HCT116 (cell line): ENCODE data around the gene CSGALNACT2. TPM values are rescaled to one million over a fixed set of nuclear protein-coding genes. Genes with fewer than 3 reads are reported as not detected.

ENCODE experiments used
- ATAC-seq: fragments of 200-7000 bp; cut with Tn5 transposase; 2 replicates; pipeline ENCODE4 v1.9.1; 2020; ENCODE audit warnings: mild to moderate bottlenecking, moderate library complexity
- BruUV-seq: library from RNA; stranded (reverse); fragments of 400-500 nt; replicated peaks from 2 replicates; lab custom pipeline; 2021; lab: Mats Ljungman, UMichigan
- CTCF ChIA-PET: fragments of 300-600 bp; sonication (Branson Sonifier 250); formaldehyde crosslinking; loops from one replicate; lab custom pipeline; 2021; ENCODE audit warnings: antibody characterized with exemption; lab: Charles Lee
- POLR2A ChIA-PET: fragments of 300-600, 350-600 bp; sonication (Branson Sonifier 250); formaldehyde crosslinking; loops from one replicate; lab custom pipeline; 2021; ENCODE audit warnings: antibody characterized with exemption; lab: Charles Lee
- RAD21 ChIA-PET, 2 experiments: fragments of 300-600 bp; sonication (Branson Sonifier 250); formaldehyde crosslinking; loops; one replicate each; lab custom pipeline; 2023; ENCODE audit warnings: low total read pairs in 2 of 2; ENCODE audit not compliant: uncharacterized antibody in 2 of 2, unreplicated experiment in 2 of 2, low non-redundant PET in 1 of 2; lab: Charles Lee
- DNase-seq: peaks from one replicate; pipeline ENCODE4 v3.0.0-alpha.2; 2010; ENCODE audit warnings: low read depth, low spot score
- H2AFZ ChIP-seq: fragments of 200-600 bp; shearing (Covaris generic), sonication (generic); 2 replicates; pipeline ENCODE4 v1.6.1; 2017; ENCODE audit warnings: low read depth, mixed run types, mixed read lengths, antibody characterized with exemption, low read length; ENCODE audit not compliant: poor library complexity, severe bottlenecking
- H3K27ac ChIP-seq: 2 replicates; pipeline ENCODE4 v1.5.1; 2012; ENCODE audit warnings: low read depth, low read length
- H3K27me3 ChIP-seq: fragments of 200-600 bp; sonication (generic); 2 replicates; pipeline ENCODE4 v1.6.1; 2016; ENCODE audit warnings: mixed run types, low read length, mixed read lengths; ENCODE audit not compliant: insufficient read depth
- H3K36me3 ChIP-seq, 2 experiments: fragments of 200-500 bp in 1 of 2; fragments of 200-600 bp in 1 of 2; sonication (Bioruptor generic) in 1 of 2; sonication (generic) in 1 of 2; 2 replicates each; pipeline versions ENCODE4 v1.5.1 to v1.6.1; 2014 to 2016; ENCODE audit warnings: low read length in 2 of 2, inconsistent platforms in 1 of 2, mixed read lengths in 1 of 2, mixed run types in 1 of 2; ENCODE audit not compliant: insufficient read depth in 2 of 2, control insufficient read depth in 1 of 2
- H3K4me1 ChIP-seq, 2 experiments: fragments of 200-600 bp in 1 of 2; sonication (generic) in 1 of 2; 2 replicates each; pipeline versions ENCODE4 v1.5.1 to v1.6.1; 2012 to 2017; ENCODE audit warnings: low read length in 2 of 2, inconsistent platforms in 1 of 2, mild to moderate bottlenecking in 1 of 2, mixed read lengths in 1 of 2, mixed run types in 1 of 2, moderate library complexity in 1 of 2; ENCODE audit not compliant: insufficient read depth in 2 of 2, control insufficient read depth in 1 of 2
- H3K4me2 ChIP-seq: fragments of 200-600 bp; sonication (generic); 2 replicates; pipeline ENCODE4 v1.6.1; 2017; ENCODE audit warnings: mixed run types, low read length, mixed read lengths
- H3K4me3 ChIP-seq, 2 experiments: fragments of 200-600 bp in 1 of 2; sonication (generic) in 1 of 2; replicated peaks in 1 of 2; 2 replicates each; pipeline ENCODE4 v1.5.1; 2011 to 2016; ENCODE audit warnings: low read length in 2 of 2, control low read depth in 1 of 2, low read depth in 1 of 2, mild to moderate bottlenecking in 1 of 2, mixed read lengths in 1 of 2, mixed run types in 1 of 2
- H3K79me2 ChIP-seq: fragments of 200-600 bp; sonication (generic); 2 replicates; pipeline ENCODE4 v1.6.1; 2017; ENCODE audit warnings: mild to moderate bottlenecking, mixed run types, low read length, moderate library complexity, mixed read lengths; ENCODE audit not compliant: insufficient read depth
- H3K9ac ChIP-seq: fragments of 200-600 bp; sonication (generic); 2 replicates; pipeline ENCODE4 v1.6.1; 2016; ENCODE audit warnings: low read length, mixed read lengths
- H3K9me2 ChIP-seq: fragments of 200-600 bp; sonication (generic), shearing (Covaris generic); 2 replicates; pipeline ENCODE4 v1.6.1; 2017; ENCODE audit warnings: mixed run types, mild to moderate bottlenecking, moderate library complexity; ENCODE audit not compliant: insufficient read depth
- H3K9me3 ChIP-seq, 2 experiments: fragments of 200-500 bp in 1 of 2; fragments of 200-600 bp in 1 of 2; sonication (Bioruptor generic) in 1 of 2; sonication (generic) in 1 of 2; 2 replicates each; pipeline ENCODE4 v1.6.1; 2014 to 2017; ENCODE audit warnings: low read length in 2 of 2, mixed read lengths in 2 of 2, inconsistent platforms in 1 of 2, low read depth in 1 of 2, mild to moderate bottlenecking in 1 of 2, mixed run types in 1 of 2, moderate library complexity in 1 of 2; ENCODE audit not compliant: control insufficient read depth in 1 of 2, insufficient read depth in 1 of 2
- H4K20me1 ChIP-seq: fragments of 200-600 bp; sonication (generic), shearing (Covaris generic); 2 replicates; pipeline ENCODE4 v1.6.1; 2017; ENCODE audit warnings: mixed run types, mild to moderate bottlenecking, moderate library complexity; ENCODE audit not compliant: insufficient read depth
- EZH2 ChIP-seq: fragments of 200-600 bp; sonication (generic); IDR thresholded peaks from 2 replicates; pipeline ENCODE4 v1.6.1; 2017; ENCODE audit warnings: antibody characterized with exemption, mixed run types
- FOSL1 ChIP-seq: IDR thresholded peaks from 2 replicates; pipeline ENCODE4 v1.6.1; 2012; ENCODE audit warnings: low read depth
- POLR2A ChIP-seq: IDR thresholded peaks from 2 replicates; pipeline ENCODE4 v1.7.0; 2011; ENCODE audit warnings: borderline replicate concordance; ENCODE audit not compliant: insufficient read depth, insufficient read length; ENCODE audit errors: extremely low read depth
- POLR2AphosphoS5 ChIP-seq: IDR thresholded peaks from 2 replicates; pipeline ENCODE4 v1.6.1; 2011; ENCODE audit warnings: mild to moderate bottlenecking, low read depth, low read length, moderate library complexity
- SIN3A ChIP-seq: IDR thresholded peaks from 2 replicates; pipeline ENCODE4 v1.6.1; 2012; ENCODE audit warnings: low read depth
- SP1 ChIP-seq: IDR thresholded peaks from 2 replicates; pipeline ENCODE4 v1.6.1; 2012; ENCODE audit warnings: low read depth
- SRF ChIP-seq: IDR thresholded peaks from 2 replicates; pipeline ENCODE4 v1.6.1; 2012; ENCODE audit warnings: low read depth
- TCF7L2 ChIP-seq: IDR thresholded peaks from 2 replicates; pipeline ENCODE4 v1.7.0; 2011; ENCODE audit warnings: borderline replicate concordance, inconsistent platforms; ENCODE audit not compliant: insufficient read depth, insufficient read length; ENCODE audit errors: extremely low read depth
- YY1 ChIP-seq: IDR thresholded peaks from 2 replicates; pipeline ENCODE4 v1.6.1; 2011; ENCODE audit warnings: low read length, low read depth, moderate library complexity, mild to moderate bottlenecking; ENCODE audit not compliant: insufficient replicate concordance; ENCODE audit errors: extremely low read depth
- ZFX ChIP-seq: fragments of 450-650 bp; IDR thresholded peaks from 2 replicates; pipeline ENCODE4 v1.6.1; 2017
- ZNF274 ChIP-seq: fragments of 200-500 bp; sonication (Bioruptor generic); IDR thresholded peaks from 2 replicates; pipeline ENCODE4 v1.6.1; 2014; ENCODE audit warnings: mild to moderate bottlenecking, low read depth, low read length, inconsistent platforms
- intact Hi-C: fragments of 100-400 bp; cut with micrococcal nuclease; formaldehyde crosslinking; loops from 2 replicates; pipeline ENCODE4 v1.10.0; 2022
- total RNA-seq: library from RNA; stranded (reverse); gene quantifications from one replicate; pipeline ENCODE4 v1.2.1, GENCODE V29; 2021; ENCODE audit not compliant: unreplicated experiment
- TF ChIP-seq, protein P1 (sequence below), 3 experiments: fragments of 200-600 bp in 1 of 3; sonication (generic) in 1 of 3; IDR thresholded peaks in 2 of 3; conservative IDR thresholded peaks in 1 of 3; 2 replicates each; pipeline ENCODE4 v1.5.1; 2012 to 2017; ENCODE audit warnings: low read depth in 2 of 3, low read length in 2 of 3, antibody characterized with exemption in 1 of 3, borderline replicate concordance in 1 of 3, control low read depth in 1 of 3, mild to moderate bottlenecking in 1 of 3, mixed read lengths in 1 of 3, mixed run types in 1 of 3, moderate library complexity in 1 of 3; ENCODE audit not compliant: insufficient read depth in 1 of 3
- TF ChIP-seq, protein P2 (sequence below): IDR thresholded peaks from 2 replicates; pipeline ENCODE4 v1.6.1; 2012; ENCODE audit warnings: low read depth
- TF ChIP-seq, protein P3 (sequence below): IDR thresholded peaks from 2 replicates; pipeline ENCODE4 v1.6.1; 2012

CSGALNACT2 gene
- total RNA-seq, 1 experiment from 2014 or later = 9.9 TPM

DNA sequence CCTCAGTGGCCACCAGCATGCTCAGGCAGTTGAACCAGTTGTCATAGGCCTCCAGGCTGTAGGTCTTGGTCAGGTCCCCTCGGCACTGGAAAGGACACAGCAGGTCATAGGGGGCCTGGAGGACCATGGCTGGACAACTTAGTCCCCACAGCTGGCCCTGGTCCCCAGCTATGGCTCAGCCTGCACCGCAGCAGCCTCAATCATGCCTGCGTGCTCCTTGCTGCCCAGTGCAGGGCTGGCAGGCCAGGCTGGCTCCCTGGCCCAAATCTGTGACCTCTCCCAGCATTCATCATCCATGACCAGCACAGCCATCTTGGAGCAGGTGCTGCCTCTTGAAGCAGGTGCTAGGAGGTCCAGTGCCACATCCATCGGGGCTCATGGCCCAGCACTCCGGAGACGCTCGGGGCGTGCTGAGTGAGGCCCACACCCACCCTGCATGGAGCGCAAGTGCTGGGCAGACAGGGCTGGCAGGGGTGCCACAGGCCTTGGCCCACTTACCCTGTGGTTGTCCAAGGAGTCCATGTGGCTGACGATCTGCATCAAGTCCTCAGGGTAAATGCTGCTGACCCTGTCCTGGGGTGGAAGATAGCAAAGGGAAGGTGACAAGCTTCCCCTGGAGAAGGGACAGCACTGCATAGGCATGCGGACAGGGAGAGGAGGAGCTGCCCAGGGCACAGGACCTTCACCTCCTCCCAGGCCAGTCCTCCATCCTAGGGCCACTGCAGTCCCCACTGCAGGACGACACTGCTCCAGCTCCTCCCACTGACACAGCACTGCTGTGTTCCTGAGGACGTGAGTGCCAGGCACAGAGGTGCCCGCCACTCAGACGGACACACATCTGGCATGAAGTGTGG, 61.7 kb downstream of the CSGALNACT2 start:
- no peaks in the 10 kb centered on the region for H3K9me2 ChIP-seq
- intact Hi-C loops = loop anchor here (10.0 kb wide), 2 partner anchors 55 to 335 kb away; no protein-coding TSS in a partner anchor
- no peak for TF ChIP-seq YY1
- TF ChIP-seq FOSL1 = no peak
- no peak for TF ChIP-seq EZH2
- TF ChIP-seq, protein P1, sequence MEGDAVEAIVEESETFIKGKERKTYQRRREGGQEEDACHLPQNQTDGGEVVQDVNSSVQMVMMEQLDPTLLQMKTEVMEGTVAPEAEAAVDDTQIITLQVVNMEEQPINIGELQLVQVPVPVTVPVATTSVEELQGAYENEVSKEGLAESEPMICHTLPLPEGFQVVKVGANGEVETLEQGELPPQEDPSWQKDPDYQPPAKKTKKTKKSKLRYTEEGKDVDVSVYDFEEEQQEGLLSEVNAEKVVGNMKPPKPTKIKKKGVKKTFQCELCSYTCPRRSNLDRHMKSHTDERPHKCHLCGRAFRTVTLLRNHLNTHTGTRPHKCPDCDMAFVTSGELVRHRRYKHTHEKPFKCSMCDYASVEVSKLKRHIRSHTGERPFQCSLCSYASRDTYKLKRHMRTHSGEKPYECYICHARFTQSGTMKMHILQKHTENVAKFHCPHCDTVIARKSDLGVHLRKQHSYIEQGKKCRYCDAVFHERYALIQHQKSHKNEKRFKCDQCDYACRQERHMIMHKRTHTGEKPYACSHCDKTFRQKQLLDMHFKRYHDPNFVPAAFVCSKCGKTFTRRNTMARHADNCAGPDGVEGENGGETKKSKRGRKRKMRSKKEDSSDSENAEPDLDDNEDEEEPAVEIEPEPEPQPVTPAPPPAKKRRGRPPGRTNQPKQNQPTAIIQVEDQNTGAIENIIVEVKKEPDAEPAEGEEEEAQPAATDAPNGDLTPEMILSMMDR (IDR thresholded peaks at IDR 0.05 in 2 of 3, conservative IDR thresholded peaks at IDR 0.05 in 1 of 3; ENCODE audit: borderline replicate concordance in 1 of 3, insufficient read depth in 1 of 3, low read depth in 2 of 3, low read length in 2 of 3) = no peak
- TF ChIP-seq TCF7L2 = no peak
- no peak for TF ChIP-seq ZNF274
- TF ChIP-seq ZFX = no peak
- TF ChIP-seq SP1 = no peak
- no peak for TF ChIP-seq POLR2A
- no peak for TF ChIP-seq SRF
- TF ChIP-seq SIN3A = no peak
- TF ChIP-seq POLR2AphosphoS5 = no peak
- TF ChIP-seq, protein P2, sequence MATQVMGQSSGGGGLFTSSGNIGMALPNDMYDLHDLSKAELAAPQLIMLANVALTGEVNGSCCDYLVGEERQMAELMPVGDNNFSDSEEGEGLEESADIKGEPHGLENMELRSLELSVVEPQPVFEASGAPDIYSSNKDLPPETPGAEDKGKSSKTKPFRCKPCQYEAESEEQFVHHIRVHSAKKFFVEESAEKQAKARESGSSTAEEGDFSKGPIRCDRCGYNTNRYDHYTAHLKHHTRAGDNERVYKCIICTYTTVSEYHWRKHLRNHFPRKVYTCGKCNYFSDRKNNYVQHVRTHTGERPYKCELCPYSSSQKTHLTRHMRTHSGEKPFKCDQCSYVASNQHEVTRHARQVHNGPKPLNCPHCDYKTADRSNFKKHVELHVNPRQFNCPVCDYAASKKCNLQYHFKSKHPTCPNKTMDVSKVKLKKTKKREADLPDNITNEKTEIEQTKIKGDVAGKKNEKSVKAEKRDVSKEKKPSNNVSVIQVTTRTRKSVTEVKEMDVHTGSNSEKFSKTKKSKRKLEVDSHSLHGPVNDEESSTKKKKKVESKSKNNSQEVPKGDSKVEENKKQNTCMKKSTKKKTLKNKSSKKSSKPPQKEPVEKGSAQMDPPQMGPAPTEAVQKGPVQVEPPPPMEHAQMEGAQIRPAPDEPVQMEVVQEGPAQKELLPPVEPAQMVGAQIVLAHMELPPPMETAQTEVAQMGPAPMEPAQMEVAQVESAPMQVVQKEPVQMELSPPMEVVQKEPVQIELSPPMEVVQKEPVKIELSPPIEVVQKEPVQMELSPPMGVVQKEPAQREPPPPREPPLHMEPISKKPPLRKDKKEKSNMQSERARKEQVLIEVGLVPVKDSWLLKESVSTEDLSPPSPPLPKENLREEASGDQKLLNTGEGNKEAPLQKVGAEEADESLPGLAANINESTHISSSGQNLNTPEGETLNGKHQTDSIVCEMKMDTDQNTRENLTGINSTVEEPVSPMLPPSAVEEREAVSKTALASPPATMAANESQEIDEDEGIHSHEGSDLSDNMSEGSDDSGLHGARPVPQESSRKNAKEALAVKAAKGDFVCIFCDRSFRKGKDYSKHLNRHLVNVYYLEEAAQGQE = no peak
- TF ChIP-seq, protein P3, sequence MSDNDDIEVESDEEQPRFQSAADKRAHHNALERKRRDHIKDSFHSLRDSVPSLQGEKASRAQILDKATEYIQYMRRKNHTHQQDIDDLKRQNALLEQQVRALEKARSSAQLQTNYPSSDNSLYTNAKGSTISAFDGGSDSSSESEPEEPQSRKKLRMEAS = no peak
- TF ChIP-seq, all 23 proteins: peak for 0
- no peaks in the 10 kb centered on the region for H3K79me2 ChIP-seq
- H4K20me1 ChIP-seq = no peaks in the 10 kb centered on the region
- no peak overlapping the region for H3K9ac ChIP-seq
- ChIA-PET CTCF (no interaction called here), RAD21 (no interaction called here), POLR2A (no interaction called here)
- H3K27ac ChIP-seq = no peak overlapping the region
- H3K4me1 ChIP-seq = peaks cover 13 to 30% of the 10 kb centered on the region in 2 experiments; a peak in 3 of 4 replicates
- BruUV-seq = no TSS peak
- H3K36me3 ChIP-seq = peaks cover 21 to 22% of the 10 kb centered on the region in 2 experiments; a peak in 3 of 4 replicates
- no peak overlapping the region for H2AFZ ChIP-seq
- ATAC-seq (no peak), DNase-seq (no peak)
- H3K9me3 ChIP-seq = no peaks in the 10 kb centered on the region
- H3K4me2 ChIP-seq = no peak overlapping the region
- no peak overlapping the region for H3K4me3 ChIP-seq
- H3K27me3 ChIP-seq = no peaks in the 10 kb centered on the region
